Suprapubic skin (tissue), 4 donors: ENCODE results near the gene NUTM2E.
"Not testable (repeated sequence)": the region's sequence is repeated elsewhere in the genome, so short reads cannot be mapped to it uniquely, and the experiment has no call there.

Experiments
- EP300 ChIP-seq: sonication (generic); formaldehyde crosslinking; IDR thresholded peaks from one replicate; pipeline ENCODE4 v1.6.1; 2017; ENCODE audit warnings: antibody characterized with exemption
- POLR2A ChIP-seq, 2 donors: fragments of 450-650 bp; IDR thresholded peaks; one replicate each; pipeline ENCODE4 v1.6.1; 2017; ENCODE audit warnings: antibody characterized with exemption in 2 of 2, mild to moderate bottlenecking in 2 of 2, moderate library complexity in 2 of 2
- POLR2AphosphoS5 ChIP-seq, 3 donors: sonication (generic); formaldehyde crosslinking; IDR thresholded peaks; one replicate each; pipeline ENCODE4 v1.6.1; 2017; ENCODE audit warnings: antibody characterized with exemption in 3 of 3
- TF ChIP-seq, protein P1 (sequence below), 2 donors: fragments of 200-600 bp in 1 of 2; fragments of 450-650 bp in 1 of 2; sonication (generic) in 1 of 2; IDR thresholded peaks; one replicate each; pipeline ENCODE4 v1.5.1; 2016 to 2019; ENCODE audit warnings: antibody characterized with exemption in 2 of 2, mild to moderate bottlenecking in 1 of 2, moderate library complexity in 1 of 2

- TF ChIP-seq, protein P1, sequence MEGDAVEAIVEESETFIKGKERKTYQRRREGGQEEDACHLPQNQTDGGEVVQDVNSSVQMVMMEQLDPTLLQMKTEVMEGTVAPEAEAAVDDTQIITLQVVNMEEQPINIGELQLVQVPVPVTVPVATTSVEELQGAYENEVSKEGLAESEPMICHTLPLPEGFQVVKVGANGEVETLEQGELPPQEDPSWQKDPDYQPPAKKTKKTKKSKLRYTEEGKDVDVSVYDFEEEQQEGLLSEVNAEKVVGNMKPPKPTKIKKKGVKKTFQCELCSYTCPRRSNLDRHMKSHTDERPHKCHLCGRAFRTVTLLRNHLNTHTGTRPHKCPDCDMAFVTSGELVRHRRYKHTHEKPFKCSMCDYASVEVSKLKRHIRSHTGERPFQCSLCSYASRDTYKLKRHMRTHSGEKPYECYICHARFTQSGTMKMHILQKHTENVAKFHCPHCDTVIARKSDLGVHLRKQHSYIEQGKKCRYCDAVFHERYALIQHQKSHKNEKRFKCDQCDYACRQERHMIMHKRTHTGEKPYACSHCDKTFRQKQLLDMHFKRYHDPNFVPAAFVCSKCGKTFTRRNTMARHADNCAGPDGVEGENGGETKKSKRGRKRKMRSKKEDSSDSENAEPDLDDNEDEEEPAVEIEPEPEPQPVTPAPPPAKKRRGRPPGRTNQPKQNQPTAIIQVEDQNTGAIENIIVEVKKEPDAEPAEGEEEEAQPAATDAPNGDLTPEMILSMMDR (IDR thresholded peaks at IDR 0.05): not testable (repeated sequence)
- TF ChIP-seq POLR2AphosphoS5 (IDR thresholded peaks at IDR 0.05); POLR2A (IDR thresholded peaks at IDR 0.05); EP300: not testable (repeated sequence)
These were observed 7.3 kb downstream of the NUTM2E start for GRCh38 chr10:79833833-79834232.
